Osteoblast (primary cell): ENCODE measurements around the gene OXSR1. TPM values are rescaled to one million over a fixed set of nuclear protein-coding genes. Genes with fewer than 3 reads are reported as not detected.

Experiments
- DNase-seq: peaks from one replicate; pipeline ENCODE4 v3.0.0; 2011; ENCODE audit warnings: low spot score, mixed read lengths; ENCODE audit not compliant: insufficient read length; ENCODE audit errors: missing footprints
- H2AFZ ChIP-seq: 2 replicates; pipeline ENCODE4 v1.6.0; 2011; ENCODE audit warnings: mild to moderate bottlenecking, low read length
- H3K27ac ChIP-seq: 2 replicates; pipeline ENCODE4 v1.5.1; 2011; ENCODE audit warnings: mild to moderate bottlenecking, low read depth, low read length, moderate library complexity
- H3K27me3 ChIP-seq: 2 replicates; pipeline ENCODE4 v1.6.0; 2012; ENCODE audit warnings: mild to moderate bottlenecking, control low read depth, inconsistent platforms, low read length, moderate library complexity; ENCODE audit not compliant: insufficient read depth
- H3K36me3 ChIP-seq: 2 replicates; pipeline ENCODE4 v1.5.1; 2011; ENCODE audit warnings: mild to moderate bottlenecking, low read length, control low read depth, moderate library complexity; ENCODE audit not compliant: insufficient read depth
- H3K4me1 ChIP-seq: 2 replicates; pipeline ENCODE4 v1.5.1; 2011; ENCODE audit warnings: mild to moderate bottlenecking, low read length, control low read depth, moderate library complexity; ENCODE audit not compliant: insufficient read depth
- H3K4me2 ChIP-seq: 2 replicates; pipeline ENCODE4 v1.6.0; 2011; ENCODE audit warnings: mild to moderate bottlenecking, low read length; ENCODE audit not compliant: insufficient read depth
- H3K4me3 ChIP-seq: fragments of 200-600 bp; sonication (generic); 3 replicates; pipeline ENCODE4 v1.5.1; 2012; ENCODE audit warnings: mild to moderate bottlenecking, low read length, inconsistent platforms; ENCODE audit not compliant: insufficient read depth
- H3K79me2 ChIP-seq: 2 replicates; pipeline ENCODE4 v1.6.0; 2012; ENCODE audit warnings: mild to moderate bottlenecking, low read length, control low read depth, inconsistent platforms; ENCODE audit not compliant: insufficient read depth
- H3K9me3 ChIP-seq: 2 replicates; pipeline ENCODE4 v1.5.1; 2011; ENCODE audit warnings: low read depth, low read length, control low read depth
- H4K20me1 ChIP-seq: 2 replicates; pipeline ENCODE4 v1.6.0; 2012; ENCODE audit warnings: mild to moderate bottlenecking, low read length, control low read depth; ENCODE audit not compliant: insufficient read depth
- total RNA-seq: library from RNA; depleted of rRNA; stranded (reverse); fragments of >200 nt; gene quantifications from 2 replicates; pipeline ENCODE4 v1.2.3, GENCODE V29; 2012
- TF ChIP-seq, protein P1 (sequence below): IDR thresholded peaks from 2 replicates; pipeline ENCODE4 v1.5.1; 2011; ENCODE audit warnings: mild to moderate bottlenecking, low read depth, low read length, moderate library complexity; ENCODE audit errors: extremely low read depth

OXSR1 gene
- total RNA-seq, 1 donor = 50.3 TPM

DNA sequence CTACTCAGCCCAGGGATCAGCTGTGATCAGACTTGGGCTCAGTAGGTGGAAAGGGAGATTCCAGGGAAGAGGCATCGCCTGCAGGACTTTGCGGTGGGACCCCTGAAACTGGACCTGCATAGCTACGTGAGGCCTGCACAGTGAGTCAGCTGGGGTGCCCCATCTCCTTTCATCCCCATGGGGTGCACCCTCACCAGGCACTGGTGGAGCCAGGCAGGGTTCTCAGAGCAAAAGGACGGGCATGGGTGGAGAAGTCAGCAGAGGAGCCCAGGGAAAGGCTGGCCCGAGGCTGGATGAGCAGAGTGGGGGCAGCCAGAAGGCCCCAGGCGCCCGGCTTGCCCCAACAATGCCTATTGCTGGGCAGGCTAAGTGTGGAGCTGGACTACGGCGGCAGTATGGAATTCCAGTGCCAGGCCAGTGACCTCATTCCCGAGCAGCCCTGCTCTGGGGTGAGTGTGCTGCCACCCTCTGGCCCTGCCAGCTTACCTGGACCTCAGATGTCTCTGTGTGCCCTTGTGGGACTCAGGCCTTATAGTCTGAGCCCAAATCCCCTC, 48.1 kb upstream of the OXSR1 start:
- no peaks in the 10 kb centered on the region for H3K9me3 ChIP-seq
- H3K36me3 ChIP-seq = peaks cover 2% of the 10 kb centered on the region
- H3K4me1 ChIP-seq = no peaks in the 10 kb centered on the region
- no peaks in the 10 kb centered on the region for H4K20me1 ChIP-seq
- TF ChIP-seq, protein P1, sequence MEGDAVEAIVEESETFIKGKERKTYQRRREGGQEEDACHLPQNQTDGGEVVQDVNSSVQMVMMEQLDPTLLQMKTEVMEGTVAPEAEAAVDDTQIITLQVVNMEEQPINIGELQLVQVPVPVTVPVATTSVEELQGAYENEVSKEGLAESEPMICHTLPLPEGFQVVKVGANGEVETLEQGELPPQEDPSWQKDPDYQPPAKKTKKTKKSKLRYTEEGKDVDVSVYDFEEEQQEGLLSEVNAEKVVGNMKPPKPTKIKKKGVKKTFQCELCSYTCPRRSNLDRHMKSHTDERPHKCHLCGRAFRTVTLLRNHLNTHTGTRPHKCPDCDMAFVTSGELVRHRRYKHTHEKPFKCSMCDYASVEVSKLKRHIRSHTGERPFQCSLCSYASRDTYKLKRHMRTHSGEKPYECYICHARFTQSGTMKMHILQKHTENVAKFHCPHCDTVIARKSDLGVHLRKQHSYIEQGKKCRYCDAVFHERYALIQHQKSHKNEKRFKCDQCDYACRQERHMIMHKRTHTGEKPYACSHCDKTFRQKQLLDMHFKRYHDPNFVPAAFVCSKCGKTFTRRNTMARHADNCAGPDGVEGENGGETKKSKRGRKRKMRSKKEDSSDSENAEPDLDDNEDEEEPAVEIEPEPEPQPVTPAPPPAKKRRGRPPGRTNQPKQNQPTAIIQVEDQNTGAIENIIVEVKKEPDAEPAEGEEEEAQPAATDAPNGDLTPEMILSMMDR = no peak
- H3K79me2 ChIP-seq = no peaks in the 10 kb centered on the region
- H3K4me3 ChIP-seq = no peak overlapping the region
- no peak overlapping the region for H3K4me2 ChIP-seq
- no peak overlapping the region for H3K27ac ChIP-seq
- H3K27me3 ChIP-seq = peaks cover 13% of the 10 kb centered on the region
- DNase-seq = peak; percentile 87
- H2AFZ ChIP-seq = no peak overlapping the region

DNA sequence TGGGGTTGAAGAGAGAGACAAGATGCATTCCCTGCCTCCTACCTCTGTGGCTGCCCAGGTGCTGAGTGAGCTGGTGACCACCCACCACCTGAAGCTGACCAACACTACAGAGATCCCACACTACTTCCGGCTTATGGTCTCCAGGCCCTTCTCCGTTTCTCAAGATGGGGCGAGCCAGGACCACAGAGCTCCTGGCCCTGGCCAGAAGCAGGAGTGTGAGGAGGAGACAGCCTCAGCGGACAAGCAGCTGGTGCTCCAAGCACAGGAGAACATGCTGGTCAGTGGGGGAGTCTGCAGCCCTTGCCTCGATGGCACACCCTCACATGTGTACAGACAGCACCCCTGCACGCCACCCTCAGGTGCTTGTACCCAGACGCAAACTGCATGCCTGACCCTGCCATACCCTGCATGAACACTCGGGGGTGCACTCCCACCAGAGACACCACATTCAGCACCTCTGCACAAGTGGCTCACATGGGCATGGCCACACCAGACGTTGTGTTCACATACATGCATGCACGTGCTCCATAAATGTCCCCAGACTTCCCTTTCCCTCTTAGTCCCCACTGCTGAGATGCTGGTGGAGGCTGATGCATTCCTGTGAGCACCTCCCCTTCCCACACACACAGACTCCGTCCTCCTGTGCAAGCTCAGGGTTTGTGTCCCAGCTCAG, 47.5 kb upstream of the OXSR1 start:
- H4K20me1 ChIP-seq = no peaks in the 10 kb centered on the region
- H3K9me3 ChIP-seq = no peaks in the 10 kb centered on the region
- peaks cover 13% of the 10 kb centered on the region for H3K27me3 ChIP-seq
- H3K79me2 ChIP-seq = no peaks in the 10 kb centered on the region
- peaks cover 9% of the 10 kb centered on the region for H3K36me3 ChIP-seq
- no peak overlapping the region for H3K4me2 ChIP-seq
- no peaks in the 10 kb centered on the region for H3K4me1 ChIP-seq
- peak; percentile 96 for DNase-seq
- no peak overlapping the region for H3K4me3 ChIP-seq
- H2AFZ ChIP-seq = no peak overlapping the region
- no peak overlapping the region for H3K27ac ChIP-seq
- TF ChIP-seq, protein P1 = peak; percentile 78

- Histone ChIP-seq H3K4me1 (no peaks in the 10 kb centered on the region), H3K27ac (no peak overlapping the region), H3K9me3 (no peaks in the 10 kb centered on the region), H3K36me3 (peaks cover 14% of the 10 kb centered on the region), H2AFZ (no peak overlapping the region), H3K4me2 (no peak overlapping the region), H4K20me1 (no peaks in the 10 kb centered on the region), H3K4me3 (no peak overlapping the region), H3K79me2 (no peaks in the 10 kb centered on the region), H3K27me3 (peaks cover 13% of the 10 kb centered on the region)
- TF ChIP-seq, protein P1 = no peak
- no peak for DNase-seq
Measured at GRCh38 chr3:38118421-38119247, 46.7 kb upstream of the OXSR1 start.

DNA sequence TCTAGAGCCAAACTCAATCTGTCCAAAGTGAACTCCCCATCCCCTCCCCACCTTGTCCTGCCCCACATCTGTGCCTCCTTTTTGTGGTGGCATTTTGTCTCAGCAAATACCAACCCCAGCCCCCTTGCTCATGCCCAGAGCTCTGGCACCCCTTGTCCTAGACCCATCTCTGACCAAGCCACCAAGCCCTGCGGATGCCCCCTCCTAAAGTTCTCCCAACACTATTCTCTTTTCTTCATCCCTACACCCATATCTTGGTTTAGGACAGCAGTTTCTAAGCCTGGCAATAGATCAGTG, 46.1 kb upstream of the OXSR1 start:
- H3K36me3 ChIP-seq = peaks cover 14% of the 10 kb centered on the region
- TF ChIP-seq, protein P1 = no peak

More for the DNA sequence above, 46.1 kb upstream of the OXSR1 start:
- H2AFZ ChIP-seq = no peak overlapping the region
- H3K4me2 ChIP-seq = no peak overlapping the region
- no peaks in the 10 kb centered on the region for H4K20me1 ChIP-seq
- no peaks in the 10 kb centered on the region for H3K4me1 ChIP-seq
- no peak for DNase-seq
- H3K27ac ChIP-seq = no peak overlapping the region
- H3K4me3 ChIP-seq = no peak overlapping the region
- peaks cover 13% of the 10 kb centered on the region for H3K27me3 ChIP-seq
- no peaks in the 10 kb centered on the region for H3K79me2 ChIP-seq
- H3K9me3 ChIP-seq = no peaks in the 10 kb centered on the region
